Measurements from ENCODE around the gene PRDM16.

Gene PRDM16

DNA sequence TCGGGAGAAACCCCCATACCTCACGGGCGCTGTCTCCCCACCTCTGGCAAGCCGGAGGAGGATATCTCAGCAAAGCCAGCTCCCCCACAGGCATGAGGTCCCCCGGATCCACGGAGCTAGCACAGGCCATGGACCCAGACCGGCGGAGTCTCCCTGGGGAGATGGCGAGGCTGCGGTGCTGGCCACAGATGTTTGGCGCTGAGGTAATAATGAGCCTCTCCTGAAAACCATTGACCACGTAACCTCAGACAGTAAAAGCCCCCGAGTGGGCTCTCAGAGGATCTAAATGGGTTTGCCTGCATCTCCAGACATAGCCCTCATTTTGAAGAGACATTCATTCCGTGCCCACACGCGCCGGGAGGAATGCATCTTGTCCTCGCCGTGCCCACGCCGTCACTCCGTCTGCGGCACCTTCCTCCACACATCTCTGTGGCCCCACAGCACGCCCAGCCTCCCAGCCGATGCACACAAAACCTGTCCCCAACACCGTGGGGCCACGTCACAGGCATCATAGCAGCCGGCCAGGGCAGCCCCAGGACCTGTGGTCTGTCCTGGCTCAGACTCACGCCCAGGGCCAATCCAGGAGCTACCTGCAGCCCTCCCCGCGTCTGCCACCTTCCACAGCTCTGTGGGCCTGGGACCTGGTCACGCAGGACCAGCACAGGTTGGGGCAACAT lies 150.9 kb downstream of the PRDM16 start:
- H3K27me3 ChIP-seq (ENCODE audit: insufficient read depth, low read length): no peaks in the 10 kb centered on the region
- H3K9ac ChIP-seq (ENCODE audit: low read depth, low read length): no peak overlapping the region
- no peak overlapping the region for H3K27ac ChIP-seq (ENCODE audit: low read depth, low read length)
- H3K36me3 ChIP-seq (ENCODE audit: insufficient read depth, low read length): no peaks in the 10 kb centered on the region
- no peaks in the 10 kb centered on the region for H3K4me1 ChIP-seq (ENCODE audit: insufficient read depth, low read length)
- H3K9me3 ChIP-seq (ENCODE audit: insufficient read depth, low read depth, low read length): no peaks in the 10 kb centered on the region
- no peak overlapping the region for H3K4me3 ChIP-seq (ENCODE audit: low read length)
- 95% methylated on average over 32 of the region's 32 CpGs for WGBS

DNA sequence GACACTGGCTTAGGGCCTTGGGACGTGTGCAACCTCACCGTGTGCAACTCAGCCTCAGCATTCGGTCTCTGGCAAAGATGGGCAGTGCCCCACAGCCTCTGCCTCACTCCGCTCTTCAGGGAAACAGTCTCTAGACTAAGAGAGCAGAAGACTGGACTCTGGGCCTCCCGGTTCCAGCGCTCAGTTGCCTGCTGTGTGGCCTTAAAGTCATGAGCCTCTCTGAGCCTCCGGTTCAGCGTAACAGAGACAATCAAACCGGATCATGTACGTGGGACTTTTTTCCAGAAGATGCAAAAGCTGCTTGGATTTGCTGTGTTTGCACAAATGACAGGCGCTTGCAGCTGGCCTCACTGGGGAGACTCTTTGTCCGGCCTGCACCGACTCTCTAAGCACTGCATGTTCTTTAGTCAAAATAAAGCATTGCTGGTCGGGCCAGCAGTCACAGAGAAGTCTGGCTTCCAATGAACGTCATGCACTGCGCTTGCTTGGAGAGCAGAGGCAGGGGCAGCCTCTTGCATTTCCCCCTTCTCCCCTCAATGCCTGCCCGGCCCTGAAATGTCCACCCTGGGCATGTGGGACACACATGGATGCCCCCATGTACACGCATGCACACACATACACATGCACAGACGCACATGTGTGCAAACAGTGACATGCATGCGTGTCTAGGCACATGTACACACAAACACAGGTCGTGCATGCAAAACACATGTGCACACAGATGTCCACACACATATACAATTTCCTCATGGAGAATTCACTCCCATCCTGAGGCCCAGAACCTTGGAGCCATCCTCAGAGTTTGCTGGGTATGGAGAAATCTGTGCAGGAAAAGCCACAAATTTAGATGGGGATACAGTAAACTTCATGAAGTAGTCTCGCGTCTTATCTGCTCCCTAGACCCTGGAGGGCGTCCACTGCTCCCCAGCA lies 152.4 kb downstream of the PRDM16 start:
- Histone ChIP-seq H3K27ac (ENCODE audit: low read depth, low read length) (no peak overlapping the region), H3K4me1 (ENCODE audit: insufficient read depth, low read length) (no peaks in the 10 kb centered on the region), H3K4me3 (ENCODE audit: low read length) (no peak overlapping the region), H3K9me3 (ENCODE audit: insufficient read depth, low read depth, low read length) (no peaks in the 10 kb centered on the region), H3K9ac (ENCODE audit: low read depth, low read length) (no peak overlapping the region), H3K36me3 (ENCODE audit: insufficient read depth, low read length) (no peaks in the 10 kb centered on the region), H3K27me3 (ENCODE audit: insufficient read depth, low read length) (no peaks in the 10 kb centered on the region)
- 89% methylated on average over 24 of the region's 24 CpGs for WGBS

DNA sequence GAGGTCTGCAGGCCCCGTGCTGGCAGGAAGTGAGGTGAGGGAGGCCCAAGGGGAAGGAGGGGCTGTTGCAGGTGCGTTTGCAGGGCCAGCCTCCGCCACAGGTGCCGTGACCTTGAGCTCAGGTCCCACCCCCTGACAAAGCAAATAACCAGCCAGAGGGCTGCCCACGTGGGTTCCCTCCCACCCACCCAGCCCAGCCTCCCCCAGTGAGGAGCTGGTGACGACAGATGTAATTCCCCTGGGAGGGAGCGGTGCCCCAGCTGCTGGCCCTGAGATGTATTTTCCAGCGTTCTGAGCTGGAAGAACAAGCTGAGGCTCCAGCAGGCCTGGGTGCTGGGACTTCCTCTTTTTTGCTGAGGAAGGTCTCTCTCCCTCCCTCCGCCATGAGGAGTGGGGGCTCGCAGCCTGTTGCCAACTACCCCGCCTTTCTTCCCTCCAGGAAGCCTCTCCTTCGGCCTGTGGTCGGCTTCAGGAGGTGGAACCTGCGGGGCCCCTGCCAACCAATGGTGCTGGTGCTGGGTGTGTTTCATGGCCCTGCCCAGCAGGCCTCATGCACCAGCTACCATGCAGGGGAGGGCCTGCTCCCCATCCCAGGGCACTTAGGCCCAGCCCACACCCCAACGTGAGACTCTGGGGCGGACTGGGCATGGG lies 153.2 kb downstream of the PRDM16 start:
- Histone ChIP-seq H3K27me3 (ENCODE audit: insufficient read depth, low read length) (no peaks in the 10 kb centered on the region), H3K4me3 (ENCODE audit: low read length) (no peak overlapping the region), H3K9ac (ENCODE audit: low read depth, low read length) (no peak overlapping the region), H3K36me3 (ENCODE audit: insufficient read depth, low read length) (no peaks in the 10 kb centered on the region), H3K9me3 (ENCODE audit: insufficient read depth, low read depth, low read length) (no peaks in the 10 kb centered on the region), H3K4me1 (ENCODE audit: insufficient read depth, low read length) (no peaks in the 10 kb centered on the region), H3K27ac (ENCODE audit: low read depth, low read length) (no peak overlapping the region)
- 64% methylated on average over 16 of the region's 16 CpGs for WGBS

DNA sequence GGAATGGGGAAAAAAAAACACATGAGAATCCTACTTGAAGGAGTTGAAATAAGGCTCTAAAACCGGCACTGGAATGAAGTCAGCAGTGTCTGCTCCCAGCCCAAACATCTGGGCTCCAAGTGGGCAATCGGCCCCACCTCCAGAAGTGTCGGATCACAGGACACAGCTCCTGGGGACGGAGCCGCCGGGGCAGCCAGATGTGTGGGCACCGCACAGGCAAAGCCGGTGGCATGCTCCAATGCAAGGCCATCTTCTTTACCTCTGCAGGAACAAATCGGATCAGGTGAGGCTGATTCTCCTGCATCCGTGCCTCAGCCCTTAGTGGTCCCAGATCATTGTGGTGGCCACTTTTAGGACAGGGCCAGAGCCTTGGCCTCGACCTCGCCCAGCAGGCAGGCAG lies 156.7 kb downstream of the PRDM16 start:
- H3K9me3 ChIP-seq (ENCODE audit: insufficient read depth, low read depth, low read length): no peaks in the 10 kb centered on the region
- H3K36me3 ChIP-seq (ENCODE audit: insufficient read depth, low read length): no peaks in the 10 kb centered on the region
- H3K9ac ChIP-seq (ENCODE audit: low read depth, low read length): no peak overlapping the region
- no peak overlapping the region for H3K4me3 ChIP-seq (ENCODE audit: low read length)
- WGBS: 90% methylated on average over 12 of the region's 12 CpGs
- no peaks in the 10 kb centered on the region for H3K4me1 ChIP-seq (ENCODE audit: insufficient read depth, low read length)
- H3K27ac ChIP-seq (ENCODE audit: low read depth, low read length): no peak overlapping the region
- H3K27me3 ChIP-seq (ENCODE audit: insufficient read depth, low read length): no peaks in the 10 kb centered on the region

- Histone ChIP-seq H3K27ac (ENCODE audit: low read depth, low read length) (no peak overlapping the region), H3K27me3 (ENCODE audit: insufficient read depth, low read length) (no peaks in the 10 kb centered on the region), H3K36me3 (ENCODE audit: insufficient read depth, low read length) (no peaks in the 10 kb centered on the region), H3K4me1 (ENCODE audit: insufficient read depth, low read length) (no peaks in the 10 kb centered on the region), H3K9ac (ENCODE audit: low read depth, low read length) (no peak overlapping the region), H3K9me3 (ENCODE audit: insufficient read depth, low read depth, low read length) (no peaks in the 10 kb centered on the region), H3K4me3 (ENCODE audit: low read length) (no peak overlapping the region)
- 95% methylated on average over 15 of the region's 15 CpGs for WGBS
These were observed 157.2 kb downstream of the PRDM16 start for GRCh38 chr1:3226191-3226590.

DNA sequence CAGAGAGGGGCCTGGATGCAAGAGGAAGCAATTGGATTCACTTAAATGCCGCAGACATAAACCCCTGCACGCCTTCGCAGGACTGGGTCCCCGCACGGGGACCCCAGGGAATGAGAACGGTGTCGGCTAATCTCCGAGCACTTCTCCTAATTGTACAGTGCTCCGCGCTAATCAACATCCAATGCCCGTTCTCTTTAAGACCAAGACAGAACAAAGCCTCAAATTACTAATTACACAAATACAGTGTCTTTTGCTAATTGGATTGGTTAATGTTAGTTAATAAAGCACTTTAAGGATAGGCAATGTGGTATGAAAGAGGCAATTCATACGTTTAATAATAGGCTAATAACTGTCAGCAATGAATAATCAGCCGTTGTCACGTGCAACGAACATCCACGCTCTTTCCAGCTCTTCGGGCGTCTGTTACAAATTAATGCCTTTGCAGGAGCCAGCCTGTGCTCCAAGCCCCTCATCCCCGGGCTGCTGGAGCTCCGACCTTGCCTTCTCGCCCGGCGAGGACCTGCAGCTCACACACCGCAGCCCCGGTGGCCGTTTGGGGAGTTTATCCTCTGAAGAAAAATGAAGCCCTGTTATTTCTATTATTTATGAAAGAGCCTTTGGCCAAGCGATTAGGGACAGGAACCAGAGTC lies 157.8 kb downstream of the PRDM16 start:
- no peaks in the 10 kb centered on the region for H3K36me3 ChIP-seq (ENCODE audit: insufficient read depth, low read length)
- H3K27me3 ChIP-seq (ENCODE audit: insufficient read depth, low read length): no peaks in the 10 kb centered on the region
- no peaks in the 10 kb centered on the region for H3K4me1 ChIP-seq (ENCODE audit: insufficient read depth, low read length)
- H3K4me3 ChIP-seq (ENCODE audit: low read length): no peak overlapping the region
- 94% methylated on average over 27 of the region's 27 CpGs for WGBS
- H3K9ac ChIP-seq (ENCODE audit: low read depth, low read length): no peak overlapping the region
- no peak overlapping the region for H3K27ac ChIP-seq (ENCODE audit: low read depth, low read length)
- no peaks in the 10 kb centered on the region for H3K9me3 ChIP-seq (ENCODE audit: insufficient read depth, low read depth, low read length)

DNA sequence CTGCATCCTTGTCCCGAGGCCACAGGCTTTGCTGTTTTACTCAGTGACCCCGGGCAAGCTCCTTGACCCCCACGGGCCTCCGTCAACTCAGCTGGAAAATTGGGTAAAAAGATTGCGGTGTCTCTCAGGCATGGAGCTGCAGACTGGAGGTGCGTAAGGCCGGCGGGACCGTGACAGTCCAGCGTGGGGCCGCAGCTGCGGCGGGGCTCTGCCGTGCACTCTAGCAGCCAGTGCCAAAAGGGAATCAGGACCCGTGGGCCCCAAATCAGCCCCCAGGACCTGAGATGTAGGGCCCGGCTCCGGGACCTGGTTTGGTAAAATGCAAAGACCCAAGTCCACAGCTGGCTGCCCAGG lies 158.3 kb downstream of the PRDM16 start:
- WGBS: 95% methylated on average over 17 of the region's 17 CpGs
- Histone ChIP-seq H3K4me1 (ENCODE audit: insufficient read depth, low read length) (no peaks in the 10 kb centered on the region), H3K9me3 (ENCODE audit: insufficient read depth, low read depth, low read length) (no peaks in the 10 kb centered on the region), H3K27ac (ENCODE audit: low read depth, low read length) (no peak overlapping the region), H3K27me3 (ENCODE audit: insufficient read depth, low read length) (no peaks in the 10 kb centered on the region), H3K9ac (ENCODE audit: low read depth, low read length) (no peak overlapping the region), H3K4me3 (ENCODE audit: low read length) (no peak overlapping the region), H3K36me3 (ENCODE audit: insufficient read depth, low read length) (no peaks in the 10 kb centered on the region)

GRCh38 chr1:3227893-3228292 lies 158.9 kb downstream of the PRDM16 start:
- no peaks in the 10 kb centered on the region for H3K27me3 ChIP-seq (ENCODE audit: insufficient read depth, low read length)

GRCh38 chr1:3229081-3229725 lies 160.2 kb downstream of the PRDM16 start:
- Histone ChIP-seq H3K4me3 (ENCODE audit: low read length) (no peak overlapping the region), H3K9ac (ENCODE audit: low read depth, low read length) (no peak overlapping the region), H3K4me1 (ENCODE audit: insufficient read depth, low read length) (no peaks in the 10 kb centered on the region), H3K27me3 (ENCODE audit: insufficient read depth, low read length) (no peaks in the 10 kb centered on the region), H3K27ac (ENCODE audit: low read depth, low read length) (no peak overlapping the region), H3K9me3 (ENCODE audit: insufficient read depth, low read depth, low read length) (no peaks in the 10 kb centered on the region), H3K36me3 (ENCODE audit: insufficient read depth, low read length) (no peaks in the 10 kb centered on the region)
- WGBS: 94% methylated on average over 14 of the region's 14 CpGs

More at GRCh38 chr1:3227893-3228292, 158.9 kb downstream of the PRDM16 start:
- no peak overlapping the region for H3K27ac ChIP-seq (ENCODE audit: low read depth, low read length)
- no peak overlapping the region for H3K4me3 ChIP-seq (ENCODE audit: low read length)
- no peaks in the 10 kb centered on the region for H3K36me3 ChIP-seq (ENCODE audit: insufficient read depth, low read length)
- H3K9ac ChIP-seq (ENCODE audit: low read depth, low read length): no peak overlapping the region
- H3K9me3 ChIP-seq (ENCODE audit: insufficient read depth, low read depth, low read length): no peaks in the 10 kb centered on the region
- WGBS: 96% methylated on average over 20 of the region's 20 CpGs
- H3K4me1 ChIP-seq (ENCODE audit: insufficient read depth, low read length): no peaks in the 10 kb centered on the region

- H3K27ac ChIP-seq (ENCODE audit: low read depth, low read length): no peak overlapping the region
- H3K4me1 ChIP-seq (ENCODE audit: insufficient read depth, low read length): no peaks in the 10 kb centered on the region
- 92% methylated on average over 15 of the region's 15 CpGs for WGBS
- H3K36me3 ChIP-seq (ENCODE audit: insufficient read depth, low read length): no peaks in the 10 kb centered on the region
- H3K4me3 ChIP-seq (ENCODE audit: low read length): no peak overlapping the region
- no peaks in the 10 kb centered on the region for H3K9me3 ChIP-seq (ENCODE audit: insufficient read depth, low read depth, low read length)
- no peaks in the 10 kb centered on the region for H3K27me3 ChIP-seq (ENCODE audit: insufficient read depth, low read length)
- H3K9ac ChIP-seq (ENCODE audit: low read depth, low read length): no peak overlapping the region
These were observed 161.6 kb downstream of the PRDM16 start for GRCh38 chr1:3230553-3230952.

All from HUES64 (cell line).